ENCODE data around the gene RIN1. TPM values are rescaled to one million over a fixed set of nuclear protein-coding genes. Genes with fewer than 3 reads are reported as not detected.
A peak's percentile ranks its signal among the peaks of the same experiment; 100 is the strongest.

RIN1 gene
- total and polyA plus RNA-seq, 9 of the 15 experiments (the other 6 are each of a cell fraction or from before 2014, with no cell fraction given) = 0.01 to 1.2 (median 0.45) TPM; not detected in 1

GRCh38 chr11:66289548-66290329 is 46.5 kb downstream of the RIN1 start (continued):
- TF ChIP-seq ARID4B (CRISPR knock-in tag; IDR thresholded peaks at IDR 0.05) (peak; percentile 98), MLX (CRISPR knock-in tag; conservative IDR thresholded peaks at IDR 0.05) (0 out of 4 replicates have a peak, but pooled peaks of 1 of the 2 experiments have one; percentile 55), DDX20 (tag; IDR thresholded peaks at IDR 0.05; ENCODE audit: low read depth) (no peak), FOXA3 (CRISPR knock-in tag; conservative IDR thresholded peaks at IDR 0.05 in 1 of 2, IDR thresholded peaks at IDR 0.05 in 1 of 2) (no peak), ZSCAN29 (IDR thresholded peaks at IDR 0.05) (no peak), BCL6 (CRISPR knock-in tag; IDR thresholded peaks at IDR 0.05) (no peak), ZNF165 (CRISPR knock-in tag; IDR thresholded peaks at IDR 0.05; ENCODE audit: borderline replicate concordance) (no peak), FOXK1 (CRISPR knock-in tag; IDR thresholded peaks at IDR 0.05; ENCODE audit: borderline replicate concordance) (0 out of 2 replicates have a peak, but pooled peaks have one; percentile 47), SRSF1 (IDR thresholded peaks at IDR 0.05; ENCODE audit: low read depth, low read length) (peak; percentile 44; the same call in 1 of the 2 replicates), SMARCA4 (IDR thresholded peaks at IDR 0.05) (peak; percentile 76), HDAC2 (IDR thresholded peaks at IDR 0.05) (peak; percentile 98), SP1 (CRISPR knock-in tag; IDR thresholded peaks at IDR 0.05) (peak; percentile 72; the same call in 1 of the 2 replicates), LCOR (CRISPR knock-in tag; IDR thresholded peaks at IDR 0.05) (0 out of 2 replicates have a peak, but pooled peaks have one; percentile 68), NFYB (IDR thresholded peaks at IDR 0.05; ENCODE audit: extremely low read depth, insufficient read length) (no peak), RFX7 (CRISPR knock-in tag; IDR thresholded peaks at IDR 0.05) (no peak)
- TF ChIP-seq, protein P1, sequence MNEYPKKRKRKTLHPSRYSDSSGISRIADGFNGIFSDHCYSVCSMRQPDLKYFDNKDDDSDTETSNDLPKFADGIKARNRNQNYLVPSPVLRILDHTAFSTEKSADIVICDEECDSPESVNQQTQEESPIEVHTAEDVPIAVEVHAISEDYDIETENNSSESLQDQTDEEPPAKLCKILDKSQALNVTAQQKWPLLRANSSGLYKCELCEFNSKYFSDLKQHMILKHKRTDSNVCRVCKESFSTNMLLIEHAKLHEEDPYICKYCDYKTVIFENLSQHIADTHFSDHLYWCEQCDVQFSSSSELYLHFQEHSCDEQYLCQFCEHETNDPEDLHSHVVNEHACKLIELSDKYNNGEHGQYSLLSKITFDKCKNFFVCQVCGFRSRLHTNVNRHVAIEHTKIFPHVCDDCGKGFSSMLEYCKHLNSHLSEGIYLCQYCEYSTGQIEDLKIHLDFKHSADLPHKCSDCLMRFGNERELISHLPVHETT (CRISPR knock-in tag; conservative IDR thresholded peaks at IDR 0.05 in 1 of 2, IDR thresholded peaks at IDR 0.05 in 1 of 2) = no peak
- TF ChIP-seq, protein P2, sequence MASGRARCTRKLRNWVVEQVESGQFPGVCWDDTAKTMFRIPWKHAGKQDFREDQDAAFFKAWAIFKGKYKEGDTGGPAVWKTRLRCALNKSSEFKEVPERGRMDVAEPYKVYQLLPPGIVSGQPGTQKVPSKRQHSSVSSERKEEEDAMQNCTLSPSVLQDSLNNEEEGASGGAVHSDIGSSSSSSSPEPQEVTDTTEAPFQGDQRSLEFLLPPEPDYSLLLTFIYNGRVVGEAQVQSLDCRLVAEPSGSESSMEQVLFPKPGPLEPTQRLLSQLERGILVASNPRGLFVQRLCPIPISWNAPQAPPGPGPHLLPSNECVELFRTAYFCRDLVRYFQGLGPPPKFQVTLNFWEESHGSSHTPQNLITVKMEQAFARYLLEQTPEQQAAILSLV (tag; IDR thresholded peaks at IDR 0.05) = 0 out of 2 replicates have a peak, but pooled peaks have one; percentile 46
- TF ChIP-seq, protein P3, sequence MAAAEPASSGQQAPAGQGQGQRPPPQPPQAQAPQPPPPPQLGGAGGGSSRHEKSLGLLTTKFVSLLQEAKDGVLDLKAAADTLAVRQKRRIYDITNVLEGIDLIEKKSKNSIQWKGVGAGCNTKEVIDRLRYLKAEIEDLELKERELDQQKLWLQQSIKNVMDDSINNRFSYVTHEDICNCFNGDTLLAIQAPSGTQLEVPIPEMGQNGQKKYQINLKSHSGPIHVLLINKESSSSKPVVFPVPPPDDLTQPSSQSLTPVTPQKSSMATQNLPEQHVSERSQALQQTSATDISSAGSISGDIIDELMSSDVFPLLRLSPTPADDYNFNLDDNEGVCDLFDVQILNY (CRISPR knock-in tag; IDR thresholded peaks at IDR 0.05) = peak; percentile 89; the same call in 1 of the 2 replicates

Data from K562 (cell line).